Trophoblast cell (in vitro differentiated cells and primary cell): Measurements from ENCODE around the gene PATE2.

Source experiments
- DNase-seq, 2 donors: peaks; one replicate each; pipeline ENCODE4 v3.0.0-alpha.2; 2016
- H2AFZ ChIP-seq: 2 replicates; pipeline ENCODE4 v1.6.1; 2013; ENCODE audit warnings: low read length, moderate library complexity, mild to moderate bottlenecking; ENCODE audit not compliant: insufficient read depth, poor library complexity
- H2AK5ac ChIP-seq: 2 replicates; pipeline ENCODE4 v1.6.1; 2013; ENCODE audit warnings: mild to moderate bottlenecking, low read length
- H2BK120ac ChIP-seq: 2 replicates; pipeline ENCODE4 v1.6.1; 2013; ENCODE audit warnings: low read length, mild to moderate bottlenecking, moderate library complexity; ENCODE audit not compliant: insufficient read depth, poor library complexity
- H2BK12ac ChIP-seq: 2 replicates; pipeline ENCODE4 v1.6.1; 2013; ENCODE audit warnings: mild to moderate bottlenecking, low read length, moderate library complexity
- H2BK5ac ChIP-seq: 2 replicates; pipeline ENCODE4 v1.6.1; 2013; ENCODE audit warnings: low read length, low read depth, moderate library complexity, mild to moderate bottlenecking; ENCODE audit not compliant: poor library complexity
- H3K14ac ChIP-seq: 2 replicates; pipeline ENCODE4 v1.6.1; 2013; ENCODE audit warnings: mild to moderate bottlenecking, low read length
- H3K18ac ChIP-seq: 2 replicates; pipeline ENCODE4 v1.6.1; 2013; ENCODE audit warnings: mild to moderate bottlenecking, low read length
- H3K23ac ChIP-seq: 2 replicates; pipeline ENCODE4 v1.6.1; 2013; ENCODE audit warnings: low read length
- H3K27ac ChIP-seq: 2 replicates; pipeline ENCODE4 v1.5.1; 2013; ENCODE audit warnings: low read depth, mild to moderate bottlenecking, inconsistent platforms, low read length, moderate library complexity
- H3K27me3 ChIP-seq: 2 replicates; pipeline ENCODE4 v1.6.1; 2013; ENCODE audit warnings: inconsistent platforms, mild to moderate bottlenecking, low read length, moderate library complexity; ENCODE audit not compliant: insufficient read depth
- H3K36me3 ChIP-seq, 2 experiments: 1 replicate in 1 of 2; 2 replicates in 1 of 2; pipeline ENCODE4 v1.6.1; 2013; ENCODE audit warnings: low read length in 2 of 2, mild to moderate bottlenecking in 2 of 2, moderate library complexity in 1 of 2; ENCODE audit not compliant: insufficient read depth in 2 of 2, control insufficient read depth in 1 of 2
- H3K4ac ChIP-seq: 2 replicates; pipeline ENCODE4 v1.6.1; 2013; ENCODE audit warnings: low read depth, mild to moderate bottlenecking, low read length, moderate library complexity
- H3K4me1 ChIP-seq, 2 experiments: 1 replicate in 1 of 2; 2 replicates in 1 of 2; pipeline ENCODE4 v1.6.1; 2013; ENCODE audit warnings: low read length in 2 of 2, mild to moderate bottlenecking in 2 of 2, moderate library complexity in 1 of 2; ENCODE audit not compliant: insufficient read depth in 2 of 2, control insufficient read depth in 1 of 2
- H3K4me2 ChIP-seq: 2 replicates; pipeline ENCODE4 v1.6.1; 2013; ENCODE audit warnings: inconsistent platforms, mild to moderate bottlenecking, low read length, moderate library complexity
- H3K4me3 ChIP-seq: 2 replicates; pipeline ENCODE4 v1.5.1; 2013; ENCODE audit warnings: mild to moderate bottlenecking, low read depth, low read length, inconsistent platforms
- H3K79me1 ChIP-seq: one replicate; pipeline ENCODE4 v1.6.1; 2013; ENCODE audit warnings: low read length
- H3K79me2 ChIP-seq: 2 replicates; pipeline ENCODE4 v1.6.1; 2013; ENCODE audit warnings: low read length, mild to moderate bottlenecking; ENCODE audit not compliant: control insufficient read depth, insufficient read depth, poor library complexity
- H3K9ac ChIP-seq: 2 replicates; pipeline ENCODE4 v1.6.1; 2013; ENCODE audit warnings: mild to moderate bottlenecking, low read length
- H3K9me3 ChIP-seq: 2 replicates; pipeline ENCODE4 v1.6.1; 2013; ENCODE audit warnings: low read depth, mild to moderate bottlenecking, control low read depth, inconsistent platforms, low read length; ENCODE audit not compliant: insufficient read depth
- H4K12ac ChIP-seq: 2 replicates; pipeline ENCODE4 v1.6.1; 2013; ENCODE audit warnings: low read depth, mild to moderate bottlenecking, low read length, moderate library complexity
- H4K8ac ChIP-seq: 2 replicates; pipeline ENCODE4 v1.6.1; 2013; ENCODE audit warnings: low read depth, mild to moderate bottlenecking, low read length, moderate library complexity
- H4K91ac ChIP-seq: one replicate; pipeline ENCODE4 v1.6.1; 2013; ENCODE audit warnings: low read depth, mild to moderate bottlenecking, low read length, moderate library complexity
- WGBS: extraction: QIAGEN DNeasy Blood & Tissue Kit; methylation state at CpG from one replicate; pipeline ENCODE4 v1.1.7; 2013; ENCODE audit warnings: missing lambda C conversion rate; ENCODE audit not compliant: insufficient read length, insufficient coverage; ENCODE audit errors: extremely low coverage; 5-methylcytosine and 5-hydroxymethylcytosine counted together

The PATE2 gene

DNA sequence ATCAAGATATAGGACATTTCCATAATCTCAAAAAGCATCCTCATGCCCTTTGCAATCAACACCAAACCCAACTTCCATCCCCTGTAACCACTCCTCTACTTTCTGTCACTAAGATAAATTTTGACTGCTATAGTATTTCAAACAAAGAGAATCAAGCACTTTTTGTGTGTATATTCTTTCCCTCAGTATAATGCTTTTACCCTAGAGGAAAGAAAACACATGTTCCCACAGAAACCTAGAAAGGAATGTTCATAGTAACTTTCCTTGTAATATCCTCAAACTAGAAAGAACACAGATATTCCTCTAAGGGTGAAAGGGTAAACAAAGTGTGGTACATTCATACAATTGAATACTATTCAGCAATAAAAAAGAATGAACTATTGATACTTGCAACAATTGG lies 38.0 kb downstream of the PATE2 start:
- H2BK12ac ChIP-seq: no peak overlapping the region
- H4K8ac ChIP-seq: no peak overlapping the region
- no peak overlapping the region for H3K27ac ChIP-seq
- H3K79me2 ChIP-seq: no peaks in the 10 kb centered on the region
- H2AFZ ChIP-seq: no peak overlapping the region
- H3K4ac ChIP-seq: no peak overlapping the region
- H4K12ac ChIP-seq: no peak overlapping the region
- H3K14ac ChIP-seq: no peak overlapping the region
- H3K9me3 ChIP-seq: no peaks in the 10 kb centered on the region
- H3K4me1 ChIP-seq: no peaks in the 10 kb centered on the region
- no peak for DNase-seq
- H3K27me3 ChIP-seq: no peaks in the 10 kb centered on the region
- no peak overlapping the region for H4K91ac ChIP-seq
- H3K4me2 ChIP-seq: no peak overlapping the region
- no peaks in the 10 kb centered on the region for H3K36me3 ChIP-seq
- no peaks in the 10 kb centered on the region for H3K79me1 ChIP-seq
- no peak overlapping the region for H3K9ac ChIP-seq
- H3K18ac ChIP-seq: no peak overlapping the region
- no peak overlapping the region for H2BK120ac ChIP-seq
- H3K23ac ChIP-seq: no peak overlapping the region
- H2AK5ac ChIP-seq: no peak overlapping the region
- H3K4me3 ChIP-seq: no peak overlapping the region
- no peak overlapping the region for H2BK5ac ChIP-seq

DNA sequence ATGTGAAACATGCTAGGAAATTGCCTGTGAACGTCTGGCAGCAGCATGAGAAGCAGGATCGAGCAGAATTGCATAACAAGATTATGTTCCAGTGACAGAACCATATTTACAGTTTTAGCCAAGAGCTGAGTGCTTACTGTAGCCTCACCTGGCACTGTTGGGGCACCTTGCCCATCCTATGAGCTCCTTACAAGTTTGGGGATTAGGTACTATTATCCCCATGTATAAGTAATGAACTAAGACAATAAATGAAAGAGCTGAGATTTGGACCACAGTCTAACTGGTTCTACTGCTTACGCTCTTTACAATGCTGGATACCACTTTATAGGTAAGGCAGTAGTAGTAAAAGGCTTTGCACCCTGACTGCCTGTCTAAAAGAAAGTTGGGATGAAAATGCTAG lies 49.7 kb downstream of the PATE2 start:
- H3K18ac ChIP-seq: no peak overlapping the region
- no peak overlapping the region for H3K4ac ChIP-seq
- no peak overlapping the region for H2AFZ ChIP-seq
- no peak overlapping the region for H3K27ac ChIP-seq
- H3K36me3 ChIP-seq: no peaks in the 10 kb centered on the region
- H3K79me2 ChIP-seq: no peaks in the 10 kb centered on the region
- no peak overlapping the region for H4K8ac ChIP-seq
- no peaks in the 10 kb centered on the region for H3K4me1 ChIP-seq
- no peaks in the 10 kb centered on the region for H3K27me3 ChIP-seq
- H2AK5ac ChIP-seq: no peak overlapping the region
- no peak overlapping the region for H4K91ac ChIP-seq
- H2BK120ac ChIP-seq: no peak overlapping the region
- no peak overlapping the region for H2BK5ac ChIP-seq
- H3K9me3 ChIP-seq: no peaks in the 10 kb centered on the region
- H3K79me1 ChIP-seq: no peaks in the 10 kb centered on the region
- no peak overlapping the region for H2BK12ac ChIP-seq
- no peak overlapping the region for H4K12ac ChIP-seq
- no peak overlapping the region for H3K4me3 ChIP-seq
- no peak overlapping the region for H3K23ac ChIP-seq
- no peak overlapping the region for H3K4me2 ChIP-seq
- H3K14ac ChIP-seq: no peak overlapping the region
- H3K9ac ChIP-seq: no peak overlapping the region
- DNase-seq: no peak
- WGBS: no CpG with 5 or more reads among the region's 3 CpGs
